GM18870 (cell line): Measurements from ENCODE around the gene MYO3B.
"Not testable (repeated sequence)": the region's sequence is repeated elsewhere in the genome, so short reads cannot be mapped to it uniquely, and the experiment has no call there.

Source experiments
- ATAC-seq: cut with Tn5 transposase; IDR thresholded peaks from one replicate; pipeline ENCODE4 v1.9.1; 2021; ENCODE audit warnings: moderate library complexity; ENCODE audit not compliant: unreplicated experiment

Gene MYO3B

DNA sequence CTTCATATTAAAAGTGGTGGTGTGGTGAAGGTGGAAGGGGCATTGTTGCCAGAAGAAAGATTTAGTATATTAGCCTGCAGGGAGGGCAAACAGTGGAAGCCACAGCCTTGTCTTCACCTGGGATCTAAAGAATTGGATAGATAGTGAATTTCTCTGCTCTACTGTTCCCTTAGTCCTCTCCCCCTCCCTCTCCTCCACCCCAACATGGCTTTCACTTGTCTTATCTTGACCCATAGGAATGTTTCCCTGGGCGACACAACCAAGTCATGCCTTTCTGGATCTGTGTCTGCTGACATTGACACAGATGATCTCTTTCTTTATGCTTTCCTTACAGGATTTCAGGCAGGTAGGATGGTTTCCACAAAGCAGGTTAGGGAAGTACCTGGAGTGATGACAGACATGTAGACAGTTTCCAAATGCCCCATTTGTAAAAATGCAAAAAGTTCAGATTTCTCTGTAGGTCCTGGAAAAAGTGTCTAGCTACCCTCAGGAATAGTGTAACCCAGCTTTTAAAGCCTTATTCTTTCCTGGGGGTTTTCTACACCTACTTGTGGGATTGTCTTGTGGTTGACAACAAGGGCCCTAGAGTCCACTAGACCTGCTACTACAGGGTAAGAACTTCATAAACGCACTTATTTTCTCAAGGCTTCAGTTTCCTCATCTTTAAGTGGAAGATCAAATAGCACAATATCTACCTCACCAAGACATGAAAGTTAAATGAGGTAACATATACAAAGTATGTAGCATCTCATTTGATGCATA, 353.0 kb downstream of the MYO3B start:
- ATAC-seq: no peak

DNA sequence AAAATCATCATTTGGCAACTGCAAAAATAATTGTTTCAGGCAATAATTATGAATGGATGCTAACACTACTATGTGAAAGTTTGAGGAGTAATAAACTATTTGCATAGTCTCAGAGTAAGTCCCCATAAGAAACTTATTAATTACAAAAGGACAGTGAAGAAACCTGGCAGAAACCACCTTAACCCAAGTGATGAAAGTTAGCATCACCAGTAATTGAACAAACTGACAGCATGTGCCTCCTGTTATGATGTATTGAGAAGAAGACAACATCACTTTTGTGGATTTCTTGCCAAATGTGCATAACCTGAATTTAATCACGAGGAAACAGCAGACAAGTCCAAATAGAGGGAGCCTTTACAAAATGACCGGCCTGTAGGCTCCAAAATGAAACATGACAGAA, 353.9 kb downstream of the MYO3B start:
- ATAC-seq: no peak

- ATAC-seq: peak; percentile 60
These were observed 355.2 kb downstream of the MYO3B start for GRCh38 chr2:170533156-170533555.

DNA sequence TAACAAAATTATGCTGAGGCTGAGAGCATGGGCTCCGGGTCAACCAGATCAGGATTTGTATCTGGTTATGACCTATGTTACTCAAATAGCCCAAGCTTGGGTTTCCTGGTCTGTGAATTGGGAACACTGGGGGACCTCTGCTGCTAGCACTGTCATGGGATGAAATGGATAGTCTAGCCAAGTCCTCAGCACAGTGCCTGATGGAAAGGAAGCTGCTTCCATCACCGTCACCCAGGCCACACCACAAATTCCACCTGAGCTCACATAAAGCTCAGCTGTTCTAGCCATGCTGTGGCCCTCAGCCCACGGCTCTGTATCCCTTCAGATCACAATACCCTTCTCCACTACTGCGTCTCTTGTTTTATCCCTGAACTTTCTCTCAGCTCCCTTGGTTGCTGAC, 357.6 kb downstream of the MYO3B start:
- no peak for ATAC-seq

- ATAC-seq: no peak
These were observed 366.9 kb downstream of the MYO3B start for GRCh38 chr2:170544817-170545216.

DNA sequence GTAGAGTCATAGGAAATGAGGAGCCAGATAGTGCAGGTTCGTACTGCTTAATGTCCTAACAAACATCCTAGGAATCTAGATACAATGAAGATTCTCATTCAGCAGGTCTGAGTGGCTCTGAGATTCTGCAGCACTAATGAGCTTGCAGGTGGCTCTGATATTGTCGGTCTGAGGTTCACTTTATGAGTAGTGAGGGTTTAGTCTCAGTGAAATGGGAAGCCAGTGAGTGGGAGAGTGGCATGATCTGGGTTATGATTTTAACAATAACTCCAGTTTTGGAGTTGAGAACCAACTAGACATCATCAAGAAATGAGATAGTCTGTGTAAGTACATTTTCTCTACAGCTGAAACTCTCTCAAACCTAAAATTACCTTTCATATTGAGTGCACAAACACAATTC, 370.4 kb downstream of the MYO3B start:
- ATAC-seq: no peak

- ATAC-seq: no peak
These were observed 372.6 kb downstream of the MYO3B start for GRCh38 chr2:170550501-170550900.

DNA sequence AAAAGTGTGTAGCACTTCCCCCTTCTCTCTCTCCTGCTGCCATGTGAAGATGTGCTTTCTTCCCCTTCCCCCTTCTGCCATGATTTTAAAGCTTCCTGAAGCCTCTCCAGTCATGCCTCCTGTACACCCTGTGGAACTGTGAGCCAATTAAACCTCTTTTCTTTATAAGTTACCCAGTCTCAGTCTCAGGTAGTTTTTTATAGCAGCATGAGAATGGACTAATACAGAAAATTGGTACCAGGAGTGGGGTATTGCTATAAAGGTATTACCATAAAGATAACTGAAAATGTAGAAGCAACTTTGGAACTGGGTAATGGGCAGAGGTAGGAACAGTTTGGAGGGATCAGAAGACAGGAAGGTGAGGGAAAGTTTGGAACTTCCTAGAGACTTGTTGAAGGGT, 374.0 kb downstream of the MYO3B start:
- ATAC-seq: not testable (repeated sequence)

GRCh38 chr2:170553748-170554147, 375.8 kb downstream of the MYO3B start:
- ATAC-seq: no peak

DNA sequence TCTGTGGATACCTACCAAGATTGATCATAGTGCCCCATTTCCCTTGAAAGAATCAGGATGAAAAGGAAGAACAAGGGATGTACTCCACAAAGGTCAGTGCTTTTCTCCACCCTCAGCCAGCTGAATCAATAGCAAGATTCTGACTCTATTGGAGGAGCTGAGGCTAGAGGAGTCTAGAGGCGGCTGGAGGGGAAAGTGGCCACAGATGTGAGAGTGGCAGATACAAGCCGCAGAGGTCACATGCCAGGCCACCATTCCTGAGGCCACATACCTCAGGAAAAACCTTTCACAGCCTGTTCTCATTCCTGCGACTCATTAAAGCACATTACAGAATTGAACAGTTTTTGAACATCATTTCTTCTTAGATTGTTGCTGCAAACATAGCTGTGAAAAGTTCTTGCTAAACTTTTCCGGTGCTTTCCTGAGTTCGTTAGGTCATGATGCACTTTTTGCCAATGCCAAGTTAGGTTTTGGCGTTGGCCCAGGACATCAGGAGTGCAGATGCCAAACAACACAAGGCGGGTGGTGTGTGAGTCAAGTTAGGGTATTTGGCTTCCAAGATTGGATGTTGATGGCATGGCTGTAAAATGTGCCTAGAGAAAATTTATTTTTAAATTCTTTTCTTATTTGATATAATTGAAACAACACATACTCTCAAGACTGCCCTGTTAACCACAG, 376.5 kb downstream of the MYO3B start:
- no peak for ATAC-seq

DNA sequence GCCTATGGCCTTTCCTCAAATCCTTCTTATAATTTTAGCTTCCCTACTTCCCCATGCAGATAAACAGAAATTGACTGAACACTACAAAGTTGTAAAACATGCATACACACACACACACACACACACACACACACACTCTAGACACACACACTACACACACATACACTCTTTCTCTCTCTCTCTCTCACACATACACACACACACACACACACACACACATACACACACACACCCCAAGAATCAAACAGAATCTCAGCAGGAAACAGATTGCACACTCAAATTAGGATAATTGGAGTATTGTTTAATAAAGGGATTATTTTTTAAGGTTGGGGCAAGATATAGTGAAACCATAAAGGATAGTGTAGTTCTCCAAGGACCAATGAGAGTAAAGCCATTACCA, 385.0 kb downstream of the MYO3B start:
- ATAC-seq: no peak

DNA sequence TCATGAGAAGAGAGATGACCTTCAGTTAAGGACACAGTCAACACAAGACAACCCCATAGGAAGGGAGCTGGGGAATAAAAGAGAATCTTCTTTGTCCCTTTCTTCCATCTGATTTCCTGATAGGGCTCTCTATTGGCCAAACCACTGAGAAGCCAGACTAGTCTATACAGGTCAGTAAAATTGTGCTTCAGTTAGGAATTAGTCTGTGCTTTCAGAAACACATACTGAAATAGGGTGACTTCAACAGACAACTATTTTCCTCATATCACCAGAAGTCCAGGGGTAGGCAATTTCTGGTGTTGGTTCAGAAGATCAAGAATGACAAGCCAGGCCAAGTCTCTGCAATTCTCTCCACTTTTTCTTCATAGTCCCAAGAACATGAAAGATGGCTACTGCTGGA, 385.5 kb downstream of the MYO3B start:
- ATAC-seq: no peak

DNA sequence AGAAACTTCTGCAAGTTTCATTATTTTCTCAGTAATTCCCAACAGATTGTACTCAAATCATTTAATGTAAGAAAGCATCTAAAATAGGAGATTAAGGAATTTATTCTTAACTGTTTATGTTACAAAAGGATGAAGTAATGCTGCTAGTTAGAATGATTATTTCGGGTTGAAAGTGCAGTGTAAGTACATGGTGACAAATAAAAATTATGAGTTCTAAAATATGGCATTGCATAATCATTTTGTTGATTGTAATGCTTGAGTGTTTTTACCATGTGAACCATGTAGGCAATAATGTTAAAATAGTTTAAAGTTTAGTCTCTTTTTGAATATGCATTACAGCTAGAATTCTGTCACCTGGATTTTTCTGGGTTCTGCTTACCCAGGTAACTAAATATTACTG, 388.2 kb downstream of the MYO3B start:
- no peak for ATAC-seq

DNA sequence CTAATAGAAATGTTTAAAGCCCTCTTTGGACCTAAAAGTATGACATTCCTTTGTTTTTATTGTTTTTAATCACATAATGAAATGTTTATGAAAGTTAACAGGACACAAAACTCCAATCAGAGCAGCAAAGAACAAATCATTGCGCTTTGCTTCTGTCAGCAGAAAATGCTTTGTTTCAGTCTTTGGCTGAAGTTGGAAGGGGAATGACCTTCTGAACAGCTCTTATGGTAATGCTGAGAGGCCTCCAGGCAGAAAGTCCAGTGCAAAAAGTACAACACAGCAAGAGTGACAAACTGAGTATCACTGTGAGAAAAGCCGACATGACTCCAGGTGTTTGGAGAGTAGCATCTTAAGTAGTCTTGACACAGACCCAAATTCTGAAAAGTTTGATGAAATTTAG, 389.5 kb downstream of the MYO3B start:
- no peak for ATAC-seq

- ATAC-seq: no peak
These were observed 390.6 kb downstream of the MYO3B start for GRCh38 chr2:170568511-170568910.

DNA sequence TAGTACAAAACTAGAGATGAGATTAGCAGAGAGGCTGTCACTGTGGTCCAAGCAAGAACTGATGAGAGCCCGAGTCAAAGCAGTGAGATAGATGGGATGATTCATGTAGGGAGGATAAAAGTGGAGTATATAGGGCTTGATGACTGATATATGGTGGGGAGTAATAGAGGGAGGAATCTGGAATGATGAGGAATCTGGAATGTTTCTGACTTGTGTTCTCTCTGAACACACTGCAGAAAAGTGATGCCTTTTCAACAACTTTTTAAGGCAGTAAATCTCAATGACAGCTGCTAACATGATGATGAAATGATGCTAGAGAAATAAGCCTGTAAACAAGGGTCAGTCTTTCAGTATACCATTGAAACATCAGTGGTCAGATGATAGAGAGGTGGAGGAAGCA, 393.7 kb downstream of the MYO3B start:
- no peak for ATAC-seq

GRCh38 chr2:170573671-170574070, 395.7 kb downstream of the MYO3B start:
- ATAC-seq: no peak

- no peak for ATAC-seq
These were observed 398.3 kb downstream of the MYO3B start for GRCh38 chr2:170576296-170576695.

- no peak for ATAC-seq
These were observed 399.4 kb downstream of the MYO3B start for GRCh38 chr2:170577356-170577755.

DNA sequence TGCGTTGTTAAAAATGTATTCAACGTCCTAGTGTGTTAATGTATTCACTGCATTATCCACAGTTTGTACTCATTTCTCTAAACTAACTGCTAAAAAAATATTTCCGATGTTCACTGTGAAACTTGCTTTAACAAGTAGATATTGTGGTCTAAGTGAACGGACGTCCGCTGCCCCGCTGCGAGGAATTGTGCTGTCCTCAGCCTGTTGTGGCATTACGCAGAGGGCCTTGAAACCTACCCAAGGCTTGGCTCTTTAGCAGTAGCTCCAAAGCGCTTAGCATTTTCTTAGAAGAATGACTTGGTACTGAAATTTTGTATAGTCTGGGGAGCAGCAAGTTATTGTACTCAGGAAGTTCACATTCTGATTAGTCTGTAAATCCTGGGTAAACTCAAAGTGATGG, 400.7 kb downstream of the MYO3B start:
- no peak for ATAC-seq

- no peak for ATAC-seq
These were observed 401.6 kb downstream of the MYO3B start for GRCh38 chr2:170579511-170579910.

- ATAC-seq: no peak
These were observed 404.4 kb downstream of the MYO3B start for GRCh38 chr2:170582313-170582712.
